Uterus (tissue), 2 donors: ENCODE measurements around the gene KLF15.

Source experiments
- POLR2A ChIP-seq, 2 donors: fragments of 450-650 bp; IDR thresholded peaks; one replicate each; pipeline ENCODE4 v1.6.1; 2016; ENCODE audit warnings: antibody characterized with exemption in 2 of 2, mild to moderate bottlenecking in 1 of 2, moderate library complexity in 1 of 2
- TF ChIP-seq, protein P1 (sequence below), 4 experiments: fragments of 200-600 bp in 2 of 4; fragments of 450-650 bp in 2 of 4; sonication (generic) in 2 of 4; IDR thresholded peaks; one replicate each; pipeline ENCODE4 v1.5.1; 2016 to 2019; ENCODE audit warnings: antibody characterized with exemption in 4 of 4, mild to moderate bottlenecking in 2 of 4, moderate library complexity in 1 of 4

- TF ChIP-seq, protein P1, sequence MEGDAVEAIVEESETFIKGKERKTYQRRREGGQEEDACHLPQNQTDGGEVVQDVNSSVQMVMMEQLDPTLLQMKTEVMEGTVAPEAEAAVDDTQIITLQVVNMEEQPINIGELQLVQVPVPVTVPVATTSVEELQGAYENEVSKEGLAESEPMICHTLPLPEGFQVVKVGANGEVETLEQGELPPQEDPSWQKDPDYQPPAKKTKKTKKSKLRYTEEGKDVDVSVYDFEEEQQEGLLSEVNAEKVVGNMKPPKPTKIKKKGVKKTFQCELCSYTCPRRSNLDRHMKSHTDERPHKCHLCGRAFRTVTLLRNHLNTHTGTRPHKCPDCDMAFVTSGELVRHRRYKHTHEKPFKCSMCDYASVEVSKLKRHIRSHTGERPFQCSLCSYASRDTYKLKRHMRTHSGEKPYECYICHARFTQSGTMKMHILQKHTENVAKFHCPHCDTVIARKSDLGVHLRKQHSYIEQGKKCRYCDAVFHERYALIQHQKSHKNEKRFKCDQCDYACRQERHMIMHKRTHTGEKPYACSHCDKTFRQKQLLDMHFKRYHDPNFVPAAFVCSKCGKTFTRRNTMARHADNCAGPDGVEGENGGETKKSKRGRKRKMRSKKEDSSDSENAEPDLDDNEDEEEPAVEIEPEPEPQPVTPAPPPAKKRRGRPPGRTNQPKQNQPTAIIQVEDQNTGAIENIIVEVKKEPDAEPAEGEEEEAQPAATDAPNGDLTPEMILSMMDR (IDR thresholded peaks at IDR 0.05) = no peak
- no peak for TF ChIP-seq POLR2A (IDR thresholded peaks at IDR 0.05)
These were observed 15.5 kb downstream of the KLF15 start for GRCh38 chr3:126341755-126342150.
